Right hindlimb (tissue), 1 donor: ENCODE data around the gene GPBP1.
"Not testable (repeated sequence)": the region's sequence is repeated elsewhere in the genome, so short reads cannot be mapped to it uniquely, and the experiment has no call there.

Experiments
- DNase-seq: peaks from one replicate; pipeline ENCODE4 v3.0.0-alpha.2; 2018

The GPBP1 gene

GRCh38 chr5:57177479-57178156 is 3.8 kb downstream of the GPBP1 start:
- no peak for DNase-seq

DNA sequence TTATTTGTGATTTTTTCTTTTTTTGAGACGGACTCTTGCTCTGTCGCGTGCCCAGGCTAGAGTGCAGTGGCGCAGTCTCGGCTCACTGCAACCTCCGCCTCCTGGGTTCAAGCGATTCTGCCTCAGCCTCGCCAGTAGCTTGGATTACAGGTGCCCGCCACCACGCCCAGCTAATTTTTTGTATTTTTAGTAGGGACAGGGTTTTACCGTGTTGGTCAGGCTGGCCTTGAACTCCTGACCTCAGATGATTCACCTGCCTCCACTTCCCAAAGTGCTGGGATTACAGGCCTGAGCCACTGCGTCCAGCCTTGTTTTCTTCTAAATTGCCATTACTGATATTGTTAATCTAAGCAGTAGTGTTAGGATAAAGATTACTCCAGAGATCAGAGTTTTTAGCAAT is 4.4 kb downstream of the GPBP1 start:
- DNase-seq, result not testable (repeated sequence)

DNA sequence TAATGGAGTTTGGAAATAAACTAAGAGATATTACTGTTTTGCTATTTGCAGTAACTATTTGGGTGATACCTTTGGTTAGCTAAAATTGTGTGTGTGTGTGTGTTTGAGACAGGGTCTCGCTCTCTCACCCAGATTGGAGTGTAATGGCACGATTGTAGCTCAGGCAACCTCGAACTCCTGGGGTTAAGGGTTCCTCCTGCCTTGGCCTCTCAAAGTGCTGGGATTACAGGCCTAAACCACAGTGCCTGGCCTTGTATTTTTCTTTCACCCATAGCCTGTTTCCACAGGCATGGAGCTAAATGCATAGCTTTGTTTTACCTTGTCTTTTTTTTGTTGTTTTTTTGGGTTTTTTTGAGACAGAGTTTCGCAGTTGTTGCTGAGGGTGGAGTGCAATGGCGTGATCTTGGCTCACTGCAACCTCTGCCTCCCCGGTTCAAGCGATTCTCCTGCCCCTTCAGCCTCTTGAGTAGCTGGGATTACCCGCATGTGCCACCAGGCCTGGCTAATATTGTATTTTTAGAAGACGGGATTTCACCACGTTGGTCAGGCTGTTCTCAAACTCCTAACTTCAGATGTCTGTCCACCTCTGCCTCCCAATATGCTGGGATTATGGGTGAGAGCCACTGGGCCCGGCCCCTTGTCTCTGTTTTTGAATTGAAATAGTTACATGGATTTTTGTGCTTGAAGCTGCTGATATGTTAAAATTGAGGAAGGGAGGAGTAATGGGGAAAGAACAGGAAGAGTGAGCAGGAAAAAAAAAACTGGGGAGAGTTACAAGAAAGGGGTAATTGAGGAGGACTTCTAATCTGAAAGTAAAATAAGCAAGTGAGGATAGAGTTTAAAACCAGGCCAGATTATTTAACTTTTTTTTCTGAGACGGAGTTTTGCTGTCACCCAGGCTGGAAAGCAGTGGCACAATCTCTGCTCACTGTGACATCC is 5.7 kb downstream of the GPBP1 start:
- no peak for DNase-seq

DNA sequence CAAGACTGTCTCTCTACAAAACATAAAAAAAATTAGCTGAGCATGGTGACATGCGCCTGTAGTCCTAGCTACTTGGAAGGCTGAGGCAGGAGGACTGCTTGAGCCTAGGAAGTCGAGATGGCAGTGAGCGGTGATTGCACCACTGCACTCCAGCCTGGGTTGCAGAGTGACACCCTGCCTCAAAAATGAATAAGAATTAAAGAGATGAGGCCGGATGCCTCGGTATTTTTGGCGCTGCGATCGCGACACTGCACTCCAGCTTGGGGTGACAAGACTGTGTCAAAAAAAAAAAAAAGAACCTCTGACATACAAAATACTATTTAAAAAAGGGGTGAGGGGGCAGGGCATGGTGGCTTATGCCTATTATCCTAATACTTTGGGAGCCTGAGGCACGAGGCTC is 7.3 kb downstream of the GPBP1 start:
- no peak for DNase-seq

DNA sequence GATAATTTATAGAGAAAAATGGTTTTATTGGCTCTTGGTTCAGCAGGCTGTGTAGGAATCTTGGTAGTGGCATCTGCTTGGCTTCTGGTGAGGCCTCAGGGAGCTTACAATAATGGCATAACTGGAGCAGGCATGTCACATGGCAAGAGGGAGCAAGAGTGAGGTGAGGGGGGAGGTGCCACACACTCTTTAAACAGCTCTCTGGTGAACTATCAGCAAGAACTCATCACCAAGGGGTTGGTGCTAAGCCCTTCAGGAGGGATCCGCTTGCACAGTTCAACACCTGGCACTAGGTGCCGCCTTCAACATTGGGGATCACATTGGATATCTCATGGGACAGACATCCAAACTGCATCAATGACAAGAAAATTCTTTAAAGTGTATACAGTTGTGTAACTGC is 10.5 kb downstream of the GPBP1 start:
- DNase-seq, result no peak

GRCh38 chr5:57185313-57185712 is 11.5 kb downstream of the GPBP1 start:
- DNase-seq, result no peak

GRCh38 chr5:57186194-57186593 is 12.3 kb downstream of the GPBP1 start:
- DNase-seq, result no peak

GRCh38 chr5:57187977-57188376 is 14.1 kb downstream of the GPBP1 start:
- DNase-seq, result not testable (repeated sequence)

- no peak for DNase-seq
These were observed 15.7 kb downstream of the GPBP1 start for GRCh38 chr5:57189515-57189914.

GRCh38 chr5:57190593-57190992 is 16.7 kb downstream of the GPBP1 start:
- DNase-seq, result no peak

GRCh38 chr5:57191163-57191562 is 17.3 kb downstream of the GPBP1 start:
- no peak for DNase-seq

DNA sequence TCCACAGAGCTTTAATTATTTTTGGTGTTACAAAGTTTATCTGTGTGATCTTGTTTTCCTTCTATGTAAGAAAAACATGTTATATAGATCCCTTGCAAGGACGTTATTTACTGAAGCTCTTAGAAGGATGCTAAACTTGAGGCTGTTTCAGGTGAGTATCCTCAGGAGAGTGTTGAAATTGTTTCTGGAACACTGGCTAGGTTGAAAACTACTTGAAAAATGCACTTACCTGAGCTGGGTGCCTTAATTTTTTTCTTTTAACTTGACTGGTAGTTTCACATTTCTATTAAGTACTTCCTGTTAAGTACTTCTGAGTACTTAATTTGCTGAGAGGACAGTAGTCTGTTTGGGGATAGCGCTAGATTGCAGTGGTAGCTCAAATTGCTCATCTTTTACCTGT is 18.1 kb downstream of the GPBP1 start:
- DNase-seq, result no peak

GRCh38 chr5:57192832-57193231 is 19.0 kb downstream of the GPBP1 start:
- not testable (repeated sequence) for DNase-seq

GRCh38 chr5:57193757-57194413 is 20.0 kb downstream of the GPBP1 start:
- DNase-seq, result no peak

- DNase-seq, result no peak
These were observed 20.8 kb downstream of the GPBP1 start for GRCh38 chr5:57194653-57195052.

GRCh38 chr5:57195060-57195459 is 21.2 kb downstream of the GPBP1 start:
- no peak for DNase-seq

- DNase-seq, result no peak
These were observed 26.0 kb downstream of the GPBP1 start for GRCh38 chr5:57199866-57200265.

- DNase-seq, result no peak
These were observed 29.0 kb downstream of the GPBP1 start for GRCh38 chr5:57202811-57203210.

DNA sequence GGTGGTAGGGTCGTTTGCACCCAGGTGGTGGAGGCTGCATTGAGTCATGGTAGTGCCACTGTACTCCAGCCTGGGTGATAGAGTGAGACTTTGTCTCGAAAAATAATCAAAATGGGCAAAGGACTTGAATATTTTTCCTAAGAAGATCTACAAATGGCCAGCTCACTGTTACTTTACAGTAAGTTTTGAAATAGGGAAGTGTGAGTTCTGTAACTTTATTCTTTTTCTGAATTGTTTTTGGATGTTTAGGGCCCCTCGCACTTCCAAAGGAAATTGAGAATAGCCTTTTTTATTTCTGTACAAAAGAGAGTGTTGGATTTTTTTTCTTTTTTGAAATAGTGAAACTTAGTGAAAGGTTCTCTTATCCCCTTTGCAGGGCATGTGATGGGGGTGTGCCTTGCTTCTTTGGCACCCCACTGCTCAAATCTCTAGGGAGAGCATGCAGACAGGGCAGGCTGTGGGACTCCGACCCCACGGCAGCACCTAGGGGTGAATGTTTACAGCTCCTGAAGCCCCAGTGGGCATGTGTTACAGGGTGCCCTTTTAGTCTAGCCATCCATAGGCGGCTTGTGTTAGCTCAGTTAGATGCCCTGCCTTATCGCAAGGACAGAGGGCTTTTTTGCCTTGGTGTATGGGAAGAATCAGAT is 33.3 kb downstream of the GPBP1 start:
- no peak for DNase-seq

DNA sequence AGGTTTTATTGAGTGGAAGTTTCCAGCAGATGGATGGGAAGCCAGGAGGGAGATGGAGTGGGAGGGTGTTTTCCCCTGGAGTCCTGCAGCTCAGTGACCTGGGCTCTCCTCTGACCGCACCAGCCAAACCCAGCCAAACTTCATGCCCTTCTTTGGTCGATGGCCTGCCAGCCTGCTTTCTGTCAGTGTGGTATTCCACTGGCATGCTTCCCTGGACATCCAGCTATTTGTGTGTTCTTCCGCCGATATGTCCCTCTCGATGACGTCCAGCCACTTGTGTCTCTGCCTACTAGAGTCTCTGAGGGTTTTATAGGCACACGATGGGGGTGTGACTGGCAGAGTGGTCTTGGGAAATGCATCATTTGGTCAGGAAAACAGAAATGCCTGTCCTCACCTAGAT is 33.8 kb downstream of the GPBP1 start:
- DNase-seq, result no peak

DNA sequence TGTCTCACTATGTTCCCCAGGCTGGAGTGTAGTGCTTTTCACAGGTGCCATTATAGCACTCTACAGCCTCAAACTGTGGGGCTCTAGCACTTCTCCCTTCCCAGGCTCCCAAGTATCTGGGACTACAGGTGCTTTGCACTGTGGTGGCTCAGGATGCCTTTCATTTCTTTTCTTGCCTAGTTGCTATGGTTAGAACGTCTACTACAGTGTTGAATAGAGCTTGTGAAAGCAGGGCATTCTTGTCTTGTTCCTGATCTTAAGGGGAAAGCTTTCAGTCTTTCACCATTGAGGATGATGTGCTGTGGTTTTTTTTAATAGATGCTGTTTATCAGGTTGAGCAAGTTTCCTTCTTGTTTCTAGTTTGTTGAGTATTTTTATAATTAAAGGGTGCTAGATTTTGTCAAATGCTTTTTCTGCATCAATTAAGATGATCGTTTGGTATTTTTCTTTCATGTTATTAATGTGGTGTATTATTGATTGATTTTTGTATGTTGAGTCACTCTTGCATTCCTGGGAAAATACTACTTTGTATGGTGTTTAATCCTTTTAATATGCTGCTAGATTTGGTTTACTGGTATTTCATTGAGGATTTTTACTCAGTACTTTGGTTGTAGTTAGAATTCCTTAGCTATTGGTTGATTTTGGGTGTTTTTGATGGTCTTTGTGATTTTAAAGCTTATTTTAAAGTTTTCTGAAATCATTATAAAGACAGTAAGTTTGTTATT is 35.6 kb downstream of the GPBP1 start:
- DNase-seq, result no peak

DNA sequence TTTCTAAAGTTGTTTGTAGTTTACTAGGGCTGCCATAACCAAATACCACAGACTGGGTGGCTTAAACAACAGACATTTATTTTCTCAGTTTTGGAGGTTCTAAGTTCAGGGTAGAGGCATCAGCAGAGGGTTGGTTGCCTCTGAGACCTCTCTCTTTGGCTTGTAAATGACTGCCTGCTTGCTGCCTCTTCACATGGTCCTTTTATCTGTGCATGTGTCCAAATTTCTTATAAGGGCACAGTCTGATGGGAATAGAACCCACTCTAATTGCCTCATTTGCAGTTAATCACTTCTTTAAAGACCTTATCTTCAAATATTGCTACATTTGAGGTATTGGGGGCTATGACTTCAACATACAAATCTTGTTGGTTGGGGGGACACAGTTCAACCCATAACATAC is 36.8 kb downstream of the GPBP1 start:
- no peak for DNase-seq

- no peak for DNase-seq
These were observed 37.2 kb downstream of the GPBP1 start for GRCh38 chr5:57211039-57211438.
